SHP77 (cell line): ENCODE data around the gene COL4A6.
"Not testable (repeated sequence)": the region's sequence is repeated elsewhere in the genome, so short reads cannot be mapped to it uniquely, and the experiment has no call there.

Source experiments
- DNase-seq, 2 experiments: peaks; one replicate each; lab custom pipeline; 2025; lab: John Stamatoyannopoulos, UW

The COL4A6 gene

GRCh38 chrX:108399418-108400165 lies 38.6 kb downstream of the COL4A6 start:
- DNase-seq: no peak

DNA sequence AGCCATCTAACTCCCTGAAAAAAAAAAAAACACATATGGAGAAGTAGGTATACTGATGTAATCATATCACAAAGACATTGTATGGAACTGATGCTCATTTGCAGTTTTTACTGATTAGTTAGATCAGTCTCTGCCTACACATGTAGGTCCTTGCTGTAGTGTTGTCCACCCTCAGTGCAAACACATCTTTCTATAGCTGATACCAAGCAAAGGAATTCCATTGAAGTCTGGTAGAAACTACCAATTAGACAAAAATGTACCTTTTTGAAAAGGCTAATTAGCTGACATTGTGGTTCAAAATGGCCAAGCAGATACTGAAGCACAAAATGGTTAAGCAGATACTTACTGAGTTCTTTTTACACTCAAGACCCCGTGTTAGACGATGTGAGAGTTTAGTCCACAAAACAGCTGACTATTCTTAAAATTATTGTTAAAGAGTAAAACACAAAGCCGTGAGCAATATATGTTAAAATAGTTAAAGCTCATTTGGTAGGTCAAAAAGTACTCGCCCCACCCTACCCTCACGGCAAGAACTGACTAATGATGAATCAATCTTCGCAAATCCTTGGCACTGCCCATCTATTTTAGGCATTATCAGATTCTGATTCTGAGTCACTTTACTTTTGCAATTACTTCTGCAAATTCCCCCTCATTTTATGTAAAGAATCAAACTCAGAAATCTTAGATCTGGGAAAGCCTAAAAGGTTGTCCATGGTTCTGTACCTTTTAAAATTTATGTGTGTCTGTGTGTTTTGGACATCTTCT lies 40.4 kb downstream of the COL4A6 start:
- no peak for DNase-seq

DNA sequence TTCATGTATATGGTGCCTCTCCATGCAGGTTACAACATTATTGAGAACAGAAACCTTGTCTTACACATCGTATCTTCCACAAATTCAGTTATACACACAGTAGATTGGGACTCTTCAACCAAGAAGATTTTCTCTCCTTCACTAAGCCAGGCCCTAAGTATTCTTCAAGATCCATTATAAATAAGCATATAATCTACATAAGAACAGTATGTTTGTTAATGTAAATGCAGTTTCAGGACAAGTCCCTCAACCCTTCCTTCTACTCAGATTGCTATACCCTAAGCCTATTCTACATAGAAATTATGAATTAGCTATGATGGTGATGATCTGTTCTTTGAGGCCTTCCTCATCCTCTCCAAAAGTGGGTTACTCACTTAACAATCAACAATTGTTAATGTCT lies 41.2 kb downstream of the COL4A6 start:
- no peak for DNase-seq

DNA sequence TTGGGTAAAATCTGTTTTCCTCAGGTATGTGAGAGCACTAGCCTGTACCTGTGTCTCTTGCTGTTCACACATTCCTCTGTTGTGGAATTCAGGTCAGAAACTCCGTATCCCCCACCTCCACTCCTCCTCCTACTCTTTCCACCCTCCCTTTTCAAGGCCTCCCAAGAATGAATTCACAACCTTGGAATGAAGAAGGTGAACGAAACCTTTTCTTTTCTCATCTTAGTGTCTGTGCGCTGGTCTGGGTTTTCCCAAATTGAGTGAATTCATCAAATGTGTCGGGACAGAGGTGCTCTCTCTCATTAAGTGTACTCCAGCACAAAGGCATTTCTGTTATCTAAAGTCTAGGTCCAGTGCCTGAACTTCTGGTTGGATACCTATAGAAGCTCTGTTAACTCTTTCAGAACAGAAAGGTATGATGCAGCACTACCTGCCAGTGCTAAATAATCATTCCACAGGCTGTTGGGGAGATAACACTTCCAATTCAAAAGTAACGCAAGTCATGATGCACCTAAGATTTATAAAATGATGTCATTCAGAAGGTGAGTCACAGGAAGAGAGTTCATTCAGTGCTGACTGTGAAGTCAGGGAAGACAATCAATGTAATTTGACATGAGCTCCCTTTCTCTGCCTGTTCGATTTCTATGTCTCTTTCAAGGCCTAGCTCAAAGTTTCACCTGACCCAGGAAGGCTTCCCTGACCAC lies 41.9 kb downstream of the COL4A6 start:
- DNase-seq: no peak

GRCh38 chrX:108390976-108391717 lies 47.1 kb downstream of the COL4A6 start:
- DNase-seq: not testable (repeated sequence)

- no peak for DNase-seq
Measured at GRCh38 chrX:108384783-108385182, 53.4 kb downstream of the COL4A6 start.

GRCh38 chrX:108380222-108380621 lies 58.0 kb downstream of the COL4A6 start:
- no peak for DNase-seq

DNA sequence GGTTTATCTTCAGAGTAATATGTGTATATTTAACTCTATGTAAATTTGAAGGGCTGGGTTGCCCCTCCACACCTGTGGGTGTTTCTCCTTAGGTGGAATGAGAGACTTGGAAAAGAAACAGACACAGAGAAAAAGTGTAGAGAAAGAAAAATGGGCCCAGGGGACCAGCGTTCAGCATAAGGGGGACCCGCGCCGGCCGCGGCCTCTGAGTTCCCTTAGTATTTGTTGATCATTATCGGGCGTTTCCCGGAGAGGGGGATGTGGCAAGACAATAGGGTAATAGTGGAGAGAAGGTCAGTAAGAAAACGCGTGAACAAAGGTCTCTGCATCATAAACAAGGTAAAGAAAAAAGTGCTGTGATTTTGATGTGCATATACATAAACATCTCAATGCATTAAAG lies 61.4 kb downstream of the COL4A6 start:
- not testable (repeated sequence) for DNase-seq

- DNase-seq: not testable (repeated sequence)
Measured at GRCh38 chrX:108375591-108375990, 62.6 kb downstream of the COL4A6 start.

DNA sequence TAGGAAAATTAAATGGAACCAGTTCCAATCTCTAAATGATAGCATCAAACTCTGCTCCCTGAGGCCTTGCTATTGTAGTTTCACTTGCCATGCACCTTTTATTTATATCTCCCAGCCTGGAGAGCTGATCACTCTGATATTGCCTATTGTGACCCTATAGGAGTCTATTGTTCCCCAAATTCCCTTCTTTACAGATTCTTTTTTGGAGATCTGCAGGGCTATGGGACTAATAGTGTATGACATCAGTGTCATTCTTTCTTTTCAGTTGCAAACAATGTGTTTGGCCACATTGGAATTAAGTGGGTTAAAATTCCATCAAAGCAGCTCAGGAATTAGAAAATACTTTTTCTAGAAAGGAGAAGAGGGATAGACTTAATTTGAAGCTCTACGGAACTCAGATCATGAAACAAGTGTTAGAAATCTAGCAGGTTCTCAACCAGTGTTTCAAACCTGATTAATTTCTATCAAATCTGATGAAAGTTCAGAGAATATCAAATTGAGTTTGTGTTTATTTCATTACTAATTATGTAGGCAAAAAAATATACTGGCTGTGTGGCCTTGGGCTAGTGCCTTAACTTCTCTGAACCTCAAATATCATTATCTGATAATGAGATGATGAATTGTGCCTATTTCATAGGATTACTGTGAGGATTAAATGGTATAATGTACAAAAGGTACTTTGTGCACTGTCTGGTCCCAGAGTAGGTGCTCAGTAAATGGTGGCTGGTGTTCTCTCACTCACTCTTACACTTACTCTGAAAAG lies 71.4 kb downstream of the COL4A6 start:
- DNase-seq: no peak

- no peak for DNase-seq
Measured at GRCh38 chrX:108362026-108362425, 76.2 kb downstream of the COL4A6 start.

- no peak for DNase-seq
Measured at GRCh38 chrX:108361316-108361715, 76.9 kb downstream of the COL4A6 start.

DNA sequence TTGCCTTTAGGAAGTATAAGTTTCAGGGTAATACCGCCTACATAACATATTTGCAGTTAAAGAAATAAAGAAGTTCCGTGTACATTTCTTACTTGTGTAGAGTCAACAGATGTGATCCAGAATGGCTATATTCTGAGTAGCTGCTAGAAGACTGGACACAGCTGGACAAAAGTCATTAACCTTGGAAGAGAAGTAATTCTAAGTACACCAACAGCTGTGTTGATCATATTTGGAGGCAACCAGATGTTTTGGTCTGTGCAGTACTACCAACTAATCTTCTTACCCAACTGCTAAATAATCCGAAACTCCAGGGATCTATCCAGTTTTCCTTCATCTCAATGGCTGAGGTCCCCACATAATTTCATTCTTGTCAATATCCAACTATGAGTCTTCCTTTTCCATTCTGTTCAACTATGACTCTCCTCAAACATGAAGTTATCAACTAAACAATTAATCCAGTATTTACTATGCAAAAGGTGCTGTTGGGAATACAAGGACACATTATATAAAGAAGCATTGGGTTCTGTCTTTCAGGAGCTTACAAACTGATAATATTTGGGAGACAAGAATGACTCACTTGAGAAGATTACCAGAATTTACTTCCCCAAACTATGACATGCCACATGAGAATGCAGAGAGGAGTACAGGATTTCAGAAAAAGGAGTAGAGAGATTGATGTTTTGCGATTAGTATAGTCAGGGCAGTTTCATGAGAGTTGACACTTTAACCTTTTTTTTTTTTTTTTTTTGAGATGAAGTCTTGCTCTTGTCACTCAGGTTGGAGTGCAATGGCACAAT lies 78.2 kb downstream of the COL4A6 start:
- no peak for DNase-seq

GRCh38 chrX:108353452-108353851 lies 84.8 kb downstream of the COL4A6 start:
- DNase-seq: no peak

- DNase-seq: no peak
Measured at GRCh38 chrX:108349210-108349609, 89.0 kb downstream of the COL4A6 start.

DNA sequence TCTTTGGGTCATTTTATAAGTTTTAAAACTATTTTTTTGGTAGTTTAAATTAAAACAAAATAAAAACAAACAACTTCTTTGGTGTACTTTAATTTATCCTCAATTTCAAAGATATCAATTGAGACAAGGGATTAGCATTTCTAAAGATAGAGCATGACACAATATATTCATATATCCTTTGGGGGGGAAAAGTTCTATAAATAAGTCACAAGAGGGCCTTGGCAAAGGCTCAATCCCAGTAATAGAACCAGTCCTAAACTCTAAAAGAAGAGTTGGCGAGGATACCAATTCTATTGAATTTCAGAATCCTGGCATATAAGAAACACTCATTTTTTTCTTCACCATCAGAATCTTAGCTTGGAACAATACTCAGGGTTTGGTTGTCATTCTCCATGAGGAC lies 89.7 kb downstream of the COL4A6 start:
- DNase-seq: no peak

- no peak for DNase-seq
Measured at GRCh38 chrX:108347800-108348199, 90.4 kb downstream of the COL4A6 start.

DNA sequence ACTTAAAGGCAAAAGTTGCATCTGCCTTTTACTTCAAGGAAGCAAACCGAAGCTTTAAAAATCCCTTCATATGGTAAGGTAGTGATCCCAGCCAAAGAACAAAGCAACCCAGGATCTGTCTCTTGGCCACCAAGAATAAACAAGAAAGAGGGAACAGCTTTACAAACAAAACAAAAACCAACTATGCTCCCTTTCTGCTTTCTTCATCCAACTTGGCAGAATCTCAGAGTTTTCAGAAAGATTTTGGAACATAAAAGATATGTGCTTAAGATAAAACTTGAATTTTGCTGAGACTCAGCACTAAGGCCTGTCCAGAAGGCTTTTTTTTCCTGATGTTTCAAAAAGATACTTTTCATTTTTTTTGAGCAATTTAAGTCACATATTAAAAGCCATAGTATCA lies 94.0 kb downstream of the COL4A6 start:
- no peak for DNase-seq

DNA sequence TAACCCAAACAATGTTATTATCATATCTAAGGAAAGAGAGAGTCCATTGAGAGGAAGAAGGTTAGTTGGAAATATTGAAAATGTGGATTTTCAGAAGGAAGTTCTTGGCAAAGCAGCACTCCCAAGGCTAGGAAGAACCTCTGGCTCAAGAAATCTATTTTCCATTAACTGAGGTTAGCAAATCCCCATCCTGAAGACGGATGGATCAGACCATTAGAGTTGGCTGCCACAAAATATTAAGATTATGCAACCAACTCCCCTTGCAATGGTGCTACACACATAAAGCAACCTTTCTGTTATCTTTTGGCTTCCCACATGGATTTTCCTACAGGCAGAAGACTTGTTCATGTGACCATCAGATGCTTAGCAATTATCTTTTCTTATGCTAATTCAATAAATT lies 96.3 kb downstream of the COL4A6 start:
- DNase-seq: no peak

GRCh38 chrX:108332281-108332680 lies 105.9 kb downstream of the COL4A6 start:
- DNase-seq: no peak
